MM.1S (cell line): ENCODE results near the gene KCNMA1.

Experiments used
- CTCF ChIP-seq: fragments of 300-600 bp; sonication (generic); IDR thresholded peaks from 2 replicates; pipeline ENCODE4 v1.5.1; 2016; ENCODE audit warnings: antibody characterized with exemption, low read length, mixed read lengths
- EZH2 ChIP-seq: fragments of 300-600 bp; sonication (generic); optimal IDR thresholded peaks from 2 replicates; pipeline ENCODE3; 2017; ENCODE audit warnings: low read depth, mild to moderate bottlenecking, antibody characterized with exemption, low read length, mixed read lengths

DNA sequence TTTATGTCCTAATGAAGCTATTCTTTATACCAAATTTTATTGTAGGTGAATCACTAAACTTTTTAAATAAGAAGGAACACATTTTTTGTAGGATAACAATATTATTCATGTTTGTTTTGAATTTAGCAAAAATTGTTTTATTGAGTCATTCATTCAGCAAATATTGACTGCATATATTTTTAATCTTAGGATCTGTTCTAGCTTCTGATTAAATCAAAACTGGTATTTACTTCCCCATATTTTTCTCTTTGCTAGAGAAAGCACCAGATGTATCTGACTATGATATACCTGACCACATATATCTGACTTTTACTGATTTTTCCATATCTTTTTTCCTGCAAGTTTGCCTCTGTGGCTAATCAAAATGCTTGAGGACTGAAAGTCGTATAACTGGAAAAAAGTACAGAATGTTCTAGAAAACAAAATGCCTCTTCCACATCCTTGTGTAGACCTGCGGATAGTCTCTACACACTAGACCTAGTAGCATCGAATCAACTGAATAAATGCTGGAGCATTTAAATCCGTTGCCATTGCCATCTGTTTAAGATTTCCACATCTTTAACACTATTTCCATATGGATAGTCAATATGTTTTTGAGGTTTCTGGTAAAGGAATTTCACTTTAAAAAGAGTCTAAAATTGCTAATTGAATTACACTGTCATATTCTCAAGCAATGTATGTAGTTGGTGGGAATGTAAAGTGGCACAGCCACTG, 594.7 kb downstream of the KCNMA1 start:
- no peak for TF ChIP-seq CTCF
- no peak for TF ChIP-seq EZH2
